Loucy (cell line): ENCODE measurements around the gene OXCT1.
"Not testable (repeated sequence)": the region's sequence is repeated elsewhere in the genome, so short reads cannot be mapped to it uniquely, and the experiment has no call there.

ENCODE experiments used
- H2AFZ ChIP-seq: fragments of 200-600 bp; sonication (generic); 2 replicates; pipeline ENCODE4 v1.6.0; 2016; ENCODE audit warnings: antibody characterized with exemption, mild to moderate bottlenecking, low read length, moderate library complexity
- H3F3A ChIP-seq: fragments of 200-600 bp; 2 replicates; pipeline ENCODE4 v1.6.0; 2016; ENCODE audit warnings: antibody characterized with exemption, low read depth, mild to moderate bottlenecking
- H3K27me3 ChIP-seq: fragments of 200-600 bp; sonication (generic); 2 replicates; pipeline ENCODE4 v1.6.1; 2014; ENCODE audit warnings: low read length, mild to moderate bottlenecking; ENCODE audit not compliant: insufficient read depth, poor library complexity, severe bottlenecking
- H3K36me3 ChIP-seq: fragments of 200-600 bp; sonication (generic); 2 replicates; pipeline ENCODE4 v1.6.1; 2016; ENCODE audit warnings: low read length; ENCODE audit not compliant: insufficient read depth
- H3K4me1 ChIP-seq: fragments of 200-600 bp; sonication (generic); 2 replicates; pipeline ENCODE4 v1.5.1; 2014; ENCODE audit warnings: low read length, mild to moderate bottlenecking; ENCODE audit not compliant: insufficient read depth, poor library complexity, severe bottlenecking
- H3K4me2 ChIP-seq: fragments of 200-600 bp; sonication (generic); 2 replicates; pipeline ENCODE4 v1.6.0; 2014; ENCODE audit warnings: antibody characterized with exemption, low read length, low read depth, mild to moderate bottlenecking; ENCODE audit not compliant: poor library complexity, severe bottlenecking
- H3K4me3 ChIP-seq: fragments of 200-600 bp; sonication (generic); 2 replicates; pipeline ENCODE4 v1.5.1; 2014; ENCODE audit warnings: low read length, mild to moderate bottlenecking, mixed read lengths; ENCODE audit not compliant: poor library complexity, severe bottlenecking
- H3K79me2 ChIP-seq: fragments of 200-600 bp; sonication (generic); 2 replicates; pipeline ENCODE4 v1.6.1; 2014; ENCODE audit warnings: low read length; ENCODE audit not compliant: insufficient read depth
- H3K9ac ChIP-seq: fragments of 200-600 bp; sonication (generic); 2 replicates; pipeline ENCODE4 v1.6.0; 2014; ENCODE audit warnings: mild to moderate bottlenecking, low read depth, low read length, moderate library complexity; ENCODE audit not compliant: poor library complexity, severe bottlenecking
- H3K9me2 ChIP-seq: fragments of 200-600 bp; sonication (generic); replicated peaks from 2 replicates; pipeline ENCODE4 v1.6.1; 2016; ENCODE audit warnings: low read depth, low read length, mixed read lengths
- H3K9me3 ChIP-seq: fragments of 200-600 bp; sonication (generic); 2 replicates; pipeline ENCODE4 v1.6.1; 2014; ENCODE audit warnings: mild to moderate bottlenecking, antibody characterized with exemption, low read length, low read depth; ENCODE audit not compliant: insufficient read depth
- H4K20me1 ChIP-seq: fragments of 200-600 bp; sonication (generic); 2 replicates; pipeline ENCODE4 v1.6.0; 2014; ENCODE audit warnings: antibody characterized with exemption, low read length, mild to moderate bottlenecking; ENCODE audit not compliant: insufficient read depth, poor library complexity, severe bottlenecking
- CTCF ChIP-seq: fragments of 200-600 bp; sonication (generic); conservative IDR thresholded peaks from 2 replicates; pipeline ENCODE4 v1.5.1; 2014; ENCODE audit warnings: mild to moderate bottlenecking, antibody characterized with exemption, low read length
- EZH2phosphoT487 ChIP-seq: fragments of 200-600 bp; IDR thresholded peaks from 2 replicates; pipeline ENCODE4 v1.6.1; 2018; ENCODE audit warnings: antibody characterized with exemption, mild to moderate bottlenecking, moderate library complexity, borderline replicate concordance

Gene OXCT1

GRCh38 chr5:41721516-41721915 lies 148.7 kb downstream of the OXCT1 start:
- H3K4me1 ChIP-seq, result no peaks in the 10 kb centered on the region
- H3K27me3 ChIP-seq, result no peaks in the 10 kb centered on the region
- no peaks in the 10 kb centered on the region for H3K9me2 ChIP-seq
- TF ChIP-seq CTCF (no peak), EZH2phosphoT487 (no peak)
- H4K20me1 ChIP-seq, result no peaks in the 10 kb centered on the region
- no peak overlapping the region for H3K9ac ChIP-seq
- H3F3A ChIP-seq, result no peaks in the 10 kb centered on the region
- H3K4me3 ChIP-seq, result no peak overlapping the region
- H3K36me3 ChIP-seq, result no peaks in the 10 kb centered on the region
- no peak overlapping the region for H3K4me2 ChIP-seq
- no peaks in the 10 kb centered on the region for H3K79me2 ChIP-seq
- H2AFZ ChIP-seq, result no peak overlapping the region
- H3K9me3 ChIP-seq, result no peaks in the 10 kb centered on the region

GRCh38 chr5:41716382-41716781 lies 153.8 kb downstream of the OXCT1 start:
- Histone ChIP-seq H3K9me3 (no peaks in the 10 kb centered on the region), H3F3A (no peaks in the 10 kb centered on the region), H3K27me3 (no peaks in the 10 kb centered on the region), H3K4me2 (no peak overlapping the region), H3K79me2 (no peaks in the 10 kb centered on the region), H3K4me3 (no peak overlapping the region), H3K9me2 (no peaks in the 10 kb centered on the region), H3K9ac (no peak overlapping the region), H4K20me1 (no peaks in the 10 kb centered on the region), H3K36me3 (no peaks in the 10 kb centered on the region), H2AFZ (no peak overlapping the region), H3K4me1 (no peaks in the 10 kb centered on the region)
- TF ChIP-seq EZH2phosphoT487 (no peak), CTCF (no peak)

GRCh38 chr5:41714446-41714845 lies 155.8 kb downstream of the OXCT1 start:
- not testable (repeated sequence) for H3K9me3 ChIP-seq, H3F3A ChIP-seq, H3K9me2 ChIP-seq, H3K4me3 ChIP-seq, H3K4me1 ChIP-seq, H3K36me3 ChIP-seq, H4K20me1 ChIP-seq, H3K79me2 ChIP-seq, H3K27me3 ChIP-seq, H2AFZ ChIP-seq, H3K4me2 ChIP-seq, H3K9ac ChIP-seq

- no peak for TF ChIP-seq CTCF
- TF ChIP-seq EZH2phosphoT487, result no peak
- Histone ChIP-seq H2AFZ (no peak overlapping the region), H3K4me2 (no peak overlapping the region)
Observed at GRCh38 chr5:41708604-41708940, 161.7 kb downstream of the OXCT1 start.

More at GRCh38 chr5:41708604-41708940, 161.7 kb downstream of the OXCT1 start:
- Histone ChIP-seq H3K9me3 (no peaks in the 10 kb centered on the region), H3F3A (no peaks in the 10 kb centered on the region), H3K36me3 (no peaks in the 10 kb centered on the region), H3K4me1 (no peaks in the 10 kb centered on the region), H3K9ac (no peak overlapping the region), H4K20me1 (no peaks in the 10 kb centered on the region), H3K9me2 (no peaks in the 10 kb centered on the region), H3K79me2 (no peaks in the 10 kb centered on the region), H3K4me3 (no peak overlapping the region), H3K27me3 (no peaks in the 10 kb centered on the region)
